ENCODE data around the gene TUSC7. TPM values are rescaled to one million over a fixed set of nuclear protein-coding genes. Genes with fewer than 3 reads are reported as not detected.

The TUSC7 gene
- total and polyA plus RNA-seq, 8 donors, result not detected

DNA sequence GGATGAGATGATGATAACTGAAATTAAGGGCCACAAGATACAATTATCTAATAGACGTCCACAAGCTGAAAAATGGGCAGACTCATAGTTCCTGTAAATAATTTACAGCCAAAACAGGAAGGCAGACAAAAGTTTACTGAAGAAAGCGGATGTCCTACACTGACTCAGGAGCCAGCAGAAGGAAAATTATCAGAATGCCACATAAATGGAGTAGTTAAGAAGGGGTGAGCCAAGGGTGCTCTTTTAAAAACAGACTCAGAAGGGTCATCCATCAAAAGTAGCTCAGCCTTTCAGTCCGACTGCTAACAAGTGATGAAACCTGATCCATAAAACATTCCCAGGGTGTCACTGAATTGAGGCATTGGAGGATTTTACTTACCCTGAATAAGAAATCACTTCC lies 39.8 kb downstream of the TUSC7 start:
- H3K27ac ChIP-seq, result no peak overlapping the region
- no peaks in the 10 kb centered on the region for H3K9me3 ChIP-seq
- FAIRE-seq (no peak), ATAC-seq (no peak), DNase-seq (no peak)
- H3K4me3 ChIP-seq, result no peak overlapping the region
- intact Hi-C loops (cut with DNase I), result no loop called here
- no peaks in the 10 kb centered on the region for H3K36me3 ChIP-seq
- WGBS, 2 donors, result 8 to 10% methylated on average over 3 of the region's 3 CpGs
- TF ChIP-seq, protein P1, sequence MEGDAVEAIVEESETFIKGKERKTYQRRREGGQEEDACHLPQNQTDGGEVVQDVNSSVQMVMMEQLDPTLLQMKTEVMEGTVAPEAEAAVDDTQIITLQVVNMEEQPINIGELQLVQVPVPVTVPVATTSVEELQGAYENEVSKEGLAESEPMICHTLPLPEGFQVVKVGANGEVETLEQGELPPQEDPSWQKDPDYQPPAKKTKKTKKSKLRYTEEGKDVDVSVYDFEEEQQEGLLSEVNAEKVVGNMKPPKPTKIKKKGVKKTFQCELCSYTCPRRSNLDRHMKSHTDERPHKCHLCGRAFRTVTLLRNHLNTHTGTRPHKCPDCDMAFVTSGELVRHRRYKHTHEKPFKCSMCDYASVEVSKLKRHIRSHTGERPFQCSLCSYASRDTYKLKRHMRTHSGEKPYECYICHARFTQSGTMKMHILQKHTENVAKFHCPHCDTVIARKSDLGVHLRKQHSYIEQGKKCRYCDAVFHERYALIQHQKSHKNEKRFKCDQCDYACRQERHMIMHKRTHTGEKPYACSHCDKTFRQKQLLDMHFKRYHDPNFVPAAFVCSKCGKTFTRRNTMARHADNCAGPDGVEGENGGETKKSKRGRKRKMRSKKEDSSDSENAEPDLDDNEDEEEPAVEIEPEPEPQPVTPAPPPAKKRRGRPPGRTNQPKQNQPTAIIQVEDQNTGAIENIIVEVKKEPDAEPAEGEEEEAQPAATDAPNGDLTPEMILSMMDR (IDR thresholded peaks at IDR 0.05), result no peak
- H3K27me3 ChIP-seq, result no peaks in the 10 kb centered on the region
- H3K4me1 ChIP-seq, result no peaks in the 10 kb centered on the region

GRCh38 chr3:116757315-116757714 lies 47.7 kb downstream of the TUSC7 start:
- TF ChIP-seq, protein P1 (IDR thresholded peaks at IDR 0.05), result no peak
- ATAC-seq (no peak), DNase-seq (no peak), FAIRE-seq (no peak)
- peaks cover 0 to 4% (median 0%) of the 10 kb centered on the region in 4 donors for H3K27me3 ChIP-seq
- no peak overlapping the region for H3K4me3 ChIP-seq
- H3K27ac ChIP-seq, result no peak overlapping the region
- WGBS, 2 donors, result 24 to 32% methylated on average over 2 of the region's 2 CpGs
- no peaks in the 10 kb centered on the region for H3K36me3 ChIP-seq
- H3K9me3 ChIP-seq, result no peaks in the 10 kb centered on the region
- H3K4me1 ChIP-seq, result no peaks in the 10 kb centered on the region
- intact Hi-C loops (cut with DNase I), result loop anchor here in 1 of 3 donors (10.0 kb wide), 1 partner anchor 613 kb away; no protein-coding TSS in a partner anchor

- 43 to 74% methylated on average over 1 of the region's 1 CpG for WGBS, 2 donors
- H3K9me3 ChIP-seq, result no peaks in the 10 kb centered on the region
- no peak overlapping the region for H3K4me3 ChIP-seq
- FAIRE-seq, result no peak
- no peak for DNase-seq
- H3K4me1 ChIP-seq, result no peaks in the 10 kb centered on the region
- ATAC-seq, result no peak
- intact Hi-C loops (cut with DNase I), result loop anchor here in 1 of 3 donors (10.0 kb wide), 1 partner anchor 615 kb away; no protein-coding TSS in a partner anchor
- no peak overlapping the region for H3K27ac ChIP-seq
- H3K27me3 ChIP-seq, result peaks cover 0 to 4% (median 0%) of the 10 kb centered on the region in 4 donors
- TF ChIP-seq, protein P1 (IDR thresholded peaks at IDR 0.05), result no peak
- H3K36me3 ChIP-seq, result no peaks in the 10 kb centered on the region
Measured at GRCh38 chr3:116759316-116759715, 49.7 kb downstream of the TUSC7 start.

Measured in pancreas (tissue), 10 donors.